ENCODE data around the gene XPR1.
"Not testable (repeated sequence)": the region's sequence is repeated elsewhere in the genome, so short reads cannot be mapped to it uniquely, and the experiment has no call there.

XPR1 gene

DNA sequence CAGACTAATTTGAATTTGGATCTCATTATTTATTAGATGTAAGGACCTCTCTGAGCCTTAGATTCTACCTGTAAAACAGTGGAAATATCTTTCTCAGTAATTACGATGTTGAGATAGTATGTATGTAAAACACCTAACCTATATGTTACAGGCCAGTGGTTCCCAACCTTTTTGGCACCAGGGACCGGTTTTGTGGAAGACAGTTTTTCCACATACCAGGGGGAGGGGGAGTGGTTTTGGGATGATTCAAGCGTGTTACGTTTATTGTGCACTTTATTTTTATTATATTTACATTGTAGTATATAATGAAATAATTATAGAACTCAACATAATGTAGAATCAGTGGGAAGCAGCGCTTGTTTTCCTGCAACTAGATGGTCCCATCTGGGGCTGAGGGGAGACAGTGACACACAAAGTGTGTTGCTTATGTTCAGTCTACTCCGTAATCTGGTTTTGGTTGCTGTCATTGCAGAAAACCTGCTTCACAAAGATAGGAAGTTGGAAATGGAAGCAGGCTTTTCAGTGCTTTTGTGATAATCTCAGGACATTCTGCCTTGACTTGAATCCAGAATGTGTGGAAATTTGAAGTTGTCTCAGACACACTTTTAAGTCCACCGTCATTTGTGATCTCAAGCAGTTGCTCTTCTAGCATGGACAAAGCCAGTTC lies 12.8 kb downstream of the XPR1 start:
- DNase-seq (ENCODE audit: low spot score): no peak

DNA sequence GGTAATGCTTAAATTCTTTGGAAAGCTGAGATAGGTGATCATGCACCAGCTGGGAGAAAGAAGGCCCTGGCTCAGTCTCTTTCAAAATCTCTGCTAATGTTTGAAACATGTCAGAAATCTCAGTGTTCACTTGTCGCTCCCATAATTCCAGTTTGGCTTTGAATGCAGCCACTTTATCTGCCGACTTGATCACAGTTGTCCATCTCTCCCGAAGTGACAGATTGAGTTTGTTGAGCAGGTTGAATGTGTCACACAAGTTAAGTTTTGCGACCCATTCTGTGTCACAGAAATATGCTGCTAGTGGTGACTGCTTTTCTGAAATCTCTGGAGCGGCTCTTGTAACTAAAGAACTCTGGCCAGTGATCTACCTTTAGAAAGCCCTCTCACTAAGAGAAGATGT lies 13.4 kb downstream of the XPR1 start:
- not testable (repeated sequence) for DNase-seq (ENCODE audit: low spot score)

DNA sequence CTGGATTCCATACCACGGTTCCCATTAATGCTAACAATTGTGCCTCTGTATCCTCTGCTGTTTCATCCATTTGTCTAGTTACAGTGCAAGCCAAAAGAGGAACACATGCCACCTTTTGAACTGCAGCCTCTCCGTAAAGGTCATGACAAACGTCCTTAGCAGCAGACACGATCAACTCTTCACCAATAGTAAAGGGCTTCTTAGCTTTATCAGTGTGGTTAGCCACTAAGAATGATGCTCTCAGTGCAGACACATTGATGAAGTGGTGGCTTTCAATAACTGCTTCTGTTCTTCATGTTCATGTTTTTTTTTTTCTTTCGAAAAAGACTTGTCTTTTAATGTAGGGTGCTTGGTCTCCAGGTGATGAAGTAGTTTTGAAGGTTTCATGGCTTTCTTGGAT lies 14.3 kb downstream of the XPR1 start:
- no peak for DNase-seq (ENCODE audit: low spot score)

DNA sequence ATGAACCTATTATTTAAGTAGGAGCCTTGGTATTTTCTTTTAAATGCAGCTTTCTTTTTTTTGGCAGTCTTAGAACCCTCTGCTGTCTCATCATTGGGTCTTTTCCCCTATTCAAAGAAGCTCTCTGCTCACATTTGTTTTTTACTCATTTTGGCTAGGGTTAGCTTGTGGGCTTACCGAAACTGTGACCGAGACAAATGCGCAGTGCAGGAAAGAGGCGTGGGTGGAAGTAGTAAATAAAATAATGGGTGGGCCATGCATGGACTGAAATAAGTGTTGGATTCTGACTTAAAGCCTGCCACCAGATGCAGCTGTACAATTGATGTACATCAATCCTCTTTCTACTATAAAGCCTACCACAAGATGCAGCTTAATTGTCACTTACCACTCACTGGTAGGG lies 14.7 kb downstream of the XPR1 start:
- no peak for DNase-seq (ENCODE audit: low spot score)

DNA sequence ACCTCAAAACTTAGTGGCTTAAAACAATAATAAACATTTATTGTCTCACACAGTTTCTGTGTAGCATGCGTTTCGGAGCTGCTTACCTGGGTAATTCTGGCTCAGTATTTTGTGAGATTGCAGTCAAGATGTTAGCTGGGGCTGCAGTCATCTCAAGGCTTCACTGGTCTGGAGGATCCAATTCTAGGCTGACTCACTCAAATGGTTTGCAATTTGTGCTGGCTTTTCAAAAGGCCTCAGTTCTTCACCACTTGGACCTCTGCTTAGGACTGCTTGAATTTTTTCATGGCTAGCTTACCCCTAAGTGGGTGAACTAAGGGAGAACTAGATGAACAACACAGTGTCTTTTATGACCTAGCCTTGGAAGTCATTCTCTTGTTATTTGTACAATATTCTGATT lies 21.0 kb downstream of the XPR1 start:
- DNase-seq (ENCODE audit: low spot score): no peak

DNA sequence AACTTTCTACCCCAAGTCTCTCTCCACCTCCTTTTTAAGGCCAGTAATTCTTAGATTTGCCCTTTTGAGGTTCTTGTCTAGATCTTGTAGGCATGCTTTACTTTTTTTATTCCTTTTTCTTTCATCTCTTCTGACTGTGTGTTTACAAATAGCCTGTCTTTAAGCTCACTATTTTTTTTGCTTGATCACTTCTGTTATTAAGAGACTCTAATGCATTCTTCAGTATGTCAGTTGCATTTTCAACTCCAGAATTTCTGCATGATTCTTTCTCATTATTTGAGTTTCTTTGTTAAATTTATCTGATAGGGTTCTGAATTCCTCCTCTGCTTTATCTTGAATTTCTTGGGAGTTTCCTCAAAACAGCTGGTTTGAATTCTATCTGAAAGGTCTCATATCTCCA lies 30.9 kb downstream of the XPR1 start:
- DNase-seq (ENCODE audit: low spot score): no peak

DNA sequence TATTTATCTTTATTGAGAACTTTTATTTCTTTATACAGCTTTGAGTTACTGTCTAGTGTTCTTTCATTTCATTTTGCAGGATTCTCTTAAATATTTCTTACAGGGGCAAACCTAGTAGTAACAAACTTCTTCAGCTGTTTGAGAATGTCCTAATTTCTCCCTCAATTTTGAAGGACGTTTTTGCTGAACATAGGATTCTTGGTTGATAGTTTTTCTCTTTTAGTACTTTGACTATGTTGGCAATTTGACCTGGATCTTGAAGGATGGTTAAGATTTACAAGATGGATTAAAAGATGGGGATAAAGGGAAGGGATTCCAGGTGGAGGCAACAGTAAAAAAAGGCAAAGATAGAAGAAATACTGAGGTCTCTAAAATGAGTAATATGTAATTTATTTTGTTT lies 38.9 kb downstream of the XPR1 start:
- no peak for DNase-seq (ENCODE audit: low spot score)

DNA sequence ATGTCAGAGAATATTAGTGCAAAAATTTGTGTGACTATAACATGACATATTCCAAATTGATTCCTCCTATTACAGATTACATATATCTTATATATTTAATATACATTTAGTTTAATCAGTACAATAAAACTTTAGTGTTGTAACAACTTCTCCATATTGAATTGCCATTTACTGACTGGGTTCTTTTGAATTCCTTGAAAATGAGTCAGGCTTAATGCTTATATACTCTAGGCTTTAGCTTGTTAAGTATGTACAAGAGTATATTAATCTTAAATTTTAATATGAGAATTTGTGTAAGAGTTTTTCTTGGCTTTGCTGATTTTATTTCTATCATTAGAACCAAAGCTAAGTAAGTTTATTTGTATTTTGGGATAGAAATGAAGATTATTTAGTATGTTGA lies 40.3 kb downstream of the XPR1 start:
- no peak for DNase-seq (ENCODE audit: low spot score)

DNA sequence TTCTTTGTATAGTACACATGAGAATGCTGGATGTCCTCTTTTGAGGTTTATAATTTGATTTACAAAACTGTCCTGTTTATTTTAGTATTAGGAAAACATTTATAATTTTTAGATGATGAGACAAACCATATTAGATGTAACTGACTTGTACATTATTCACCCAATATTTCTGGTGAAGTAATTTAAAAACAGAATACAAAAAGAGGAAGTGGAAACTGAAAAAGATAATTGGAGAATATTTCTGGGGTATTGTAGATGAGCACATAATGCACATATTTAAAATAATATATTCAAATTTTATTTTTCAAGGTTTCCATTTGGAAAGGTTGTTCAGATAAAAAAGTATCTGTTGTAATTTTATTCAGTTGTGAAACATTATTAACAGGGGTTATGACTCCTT lies 40.7 kb downstream of the XPR1 start:
- DNase-seq (ENCODE audit: low spot score): no peak

DNA sequence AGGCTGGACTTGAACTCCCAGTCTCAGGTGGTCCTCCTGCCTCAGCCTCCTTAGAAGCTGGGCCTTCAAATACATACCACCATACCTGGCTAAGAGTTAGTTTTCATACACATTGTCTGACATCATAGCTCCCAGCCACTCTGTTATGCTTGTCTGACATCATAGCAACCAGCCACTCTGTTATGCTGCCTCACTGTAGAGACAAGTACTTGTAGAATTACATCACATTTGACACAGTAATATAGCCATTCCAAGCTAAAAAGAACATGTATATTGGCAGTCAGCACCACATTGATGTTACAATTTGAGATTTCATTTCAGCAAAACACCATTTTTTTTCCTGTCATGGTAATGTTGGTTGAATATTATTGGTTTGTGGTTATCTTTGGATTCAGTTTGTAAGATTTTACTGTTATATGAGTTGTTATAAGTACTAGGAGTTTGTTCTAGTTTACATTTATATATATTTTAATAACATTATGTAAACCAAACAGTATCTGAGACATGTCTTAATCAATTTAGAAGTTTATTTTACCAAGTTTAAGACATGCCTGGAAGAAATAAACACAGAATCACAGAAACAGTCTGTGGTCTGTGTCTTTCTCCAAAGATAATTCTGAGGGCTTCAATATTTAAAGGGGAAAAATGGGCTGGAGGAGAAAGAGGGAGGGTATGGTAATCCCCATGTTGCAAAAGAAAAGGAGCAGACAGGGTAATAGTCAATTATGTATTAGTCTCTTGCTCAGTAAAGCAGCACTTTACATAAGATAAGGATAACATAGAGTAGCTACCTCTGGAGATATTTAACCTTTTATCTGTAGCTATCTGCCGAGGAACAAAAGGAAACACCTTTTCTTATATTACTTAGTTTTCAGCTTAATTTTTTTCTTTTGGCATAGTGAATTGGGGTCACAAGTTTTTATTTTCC lies 43.0 kb downstream of the XPR1 start:
- no peak for DNase-seq (ENCODE audit: low spot score)

DNA sequence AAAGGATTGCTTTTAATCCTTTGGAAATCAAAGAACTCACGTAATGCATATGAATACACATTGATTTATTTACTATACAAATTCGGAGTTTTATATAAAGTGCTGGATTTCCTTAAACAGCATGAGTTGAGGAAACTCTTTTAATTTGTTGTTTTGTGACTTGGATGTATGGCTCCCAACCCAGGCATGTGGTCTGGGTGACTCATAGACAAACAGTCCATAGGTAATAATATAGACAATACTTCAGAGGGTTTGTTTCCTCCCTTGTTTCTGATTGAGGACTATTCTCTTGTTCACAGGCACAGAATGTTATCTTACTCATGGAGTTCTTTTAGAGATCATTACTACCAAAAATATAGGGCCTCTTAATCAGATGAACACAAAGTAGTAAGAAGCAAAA lies 43.8 kb downstream of the XPR1 start:
- no peak for DNase-seq (ENCODE audit: low spot score)

DNA sequence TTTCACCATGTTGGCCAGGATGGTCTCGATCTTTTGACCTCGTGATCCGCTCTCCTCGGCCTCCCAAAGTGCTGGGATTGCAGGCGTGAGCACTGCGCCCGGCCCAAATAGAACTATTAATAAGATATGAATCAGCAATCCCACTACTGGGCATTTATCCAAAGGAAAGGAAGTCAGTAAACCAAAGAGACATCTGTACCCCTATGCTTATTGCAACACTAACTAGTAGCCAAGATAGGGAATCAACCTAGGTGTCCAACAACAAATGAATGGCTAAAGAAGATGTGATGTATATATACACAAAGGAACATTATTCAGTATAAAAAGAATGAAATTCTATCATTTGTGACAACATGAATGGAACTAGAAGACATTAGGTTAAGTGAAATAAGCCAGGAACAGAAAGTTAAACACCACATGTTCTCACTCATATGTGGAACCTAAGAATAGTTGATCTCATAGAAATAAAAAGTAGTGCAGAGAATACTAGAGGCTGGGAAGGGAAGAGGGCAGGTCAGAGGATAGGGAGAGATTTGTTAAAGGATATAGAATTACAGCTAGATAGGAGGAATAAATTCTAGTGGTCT lies 48.8 kb downstream of the XPR1 start:
- DNase-seq (ENCODE audit: low spot score): no peak

DNA sequence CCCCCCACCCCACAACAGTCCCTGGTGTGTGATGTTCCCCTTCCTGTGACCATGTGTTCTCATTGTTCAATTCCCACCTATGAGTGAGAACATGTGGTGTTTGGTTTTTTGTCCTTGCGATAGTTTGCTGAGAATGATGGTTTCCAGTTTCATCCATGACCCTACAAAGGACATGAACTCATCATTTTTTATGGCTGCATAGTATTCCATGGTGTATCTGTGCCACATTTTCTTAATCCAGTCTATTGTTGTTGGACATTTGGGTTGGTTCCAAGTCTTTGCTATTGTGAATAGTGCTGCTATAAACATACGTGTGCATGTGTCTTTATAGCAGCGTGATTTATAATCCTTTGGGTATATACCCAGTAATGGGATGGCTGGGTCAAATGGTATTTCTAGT lies 51.3 kb downstream of the XPR1 start:
- DNase-seq (ENCODE audit: low spot score): not testable (repeated sequence)

DNA sequence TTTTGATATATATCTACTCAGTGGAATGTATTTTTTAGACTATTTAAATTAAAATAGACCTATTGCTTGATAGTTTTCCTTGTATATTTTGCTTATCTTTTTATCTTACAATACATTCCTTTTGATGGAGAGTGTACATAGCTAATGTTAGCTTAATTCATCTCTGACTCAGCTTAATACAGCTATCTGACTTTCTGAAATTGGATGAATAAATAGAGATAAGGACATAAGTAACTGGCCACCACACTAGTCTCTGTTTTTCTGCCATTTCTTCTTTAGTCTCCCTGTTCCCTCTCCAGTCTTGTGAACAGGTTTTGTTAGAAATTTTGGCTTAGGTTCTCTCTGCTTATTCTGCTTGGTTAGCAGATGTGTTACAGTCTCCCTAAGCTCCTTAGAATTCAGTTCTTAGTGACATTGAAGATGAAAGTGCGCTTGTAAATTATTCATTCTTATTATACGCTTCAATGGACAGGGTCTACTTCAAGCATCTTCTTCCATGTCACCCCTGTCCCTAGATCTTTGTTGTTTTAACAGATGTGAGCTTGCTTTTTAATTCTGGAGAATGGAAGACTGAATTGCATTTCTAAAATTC lies 59.6 kb downstream of the XPR1 start:
- no peak for DNase-seq (ENCODE audit: low spot score)

DNA sequence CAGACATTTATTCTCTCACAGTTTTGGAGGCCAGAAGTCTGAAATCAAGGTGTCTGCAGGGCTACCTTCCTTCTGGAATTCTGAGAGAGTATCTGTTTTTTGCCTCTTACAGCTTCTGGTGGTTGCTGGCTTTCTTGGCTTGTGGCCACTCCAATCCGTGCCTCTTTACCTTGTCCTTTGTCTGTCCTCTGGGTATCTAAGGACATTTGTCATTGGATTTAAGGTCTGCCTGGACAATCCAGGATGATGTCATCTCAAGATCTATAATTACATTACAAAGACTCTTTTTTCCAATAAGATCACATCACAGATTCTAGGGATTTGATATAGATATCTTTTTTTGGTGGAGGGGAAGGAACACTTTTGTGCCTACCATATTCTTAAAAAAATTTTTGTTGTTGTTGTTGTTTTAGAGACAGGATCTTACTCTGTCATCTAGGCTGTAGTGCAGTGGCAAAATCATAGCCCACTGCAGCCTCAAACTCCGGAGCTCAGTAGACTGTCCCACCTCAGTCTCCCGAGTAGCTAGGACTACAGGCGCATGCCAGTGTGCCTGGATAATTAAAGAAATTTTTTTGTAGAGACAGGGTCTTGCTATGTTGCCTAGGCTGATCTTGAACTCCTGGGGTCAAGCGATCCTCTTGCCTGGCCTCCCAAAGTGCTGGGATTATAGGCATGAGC lies 61.9 kb downstream of the XPR1 start:
- no peak for DNase-seq (ENCODE audit: low spot score)

DNA sequence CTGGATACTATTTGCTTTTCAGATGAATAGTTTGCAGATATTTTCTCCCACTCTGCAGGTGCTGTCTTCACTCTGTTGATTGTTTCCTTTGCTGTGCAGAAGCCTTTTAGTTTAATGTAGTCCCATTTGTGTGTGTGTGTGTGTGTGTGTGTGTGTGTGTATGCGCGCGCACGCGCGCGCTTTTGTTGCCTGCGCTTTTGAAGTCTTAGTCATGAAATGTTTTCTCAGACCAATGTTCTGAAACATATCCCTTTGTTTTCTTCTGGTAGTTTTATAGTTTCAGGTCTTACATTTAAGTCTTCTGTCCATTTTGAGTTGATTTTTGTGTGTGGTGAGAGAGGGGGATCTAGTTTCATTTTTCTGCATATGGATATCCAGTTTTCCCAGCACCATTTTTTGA lies 63.5 kb downstream of the XPR1 start:
- no peak for DNase-seq (ENCODE audit: low spot score)

DNA sequence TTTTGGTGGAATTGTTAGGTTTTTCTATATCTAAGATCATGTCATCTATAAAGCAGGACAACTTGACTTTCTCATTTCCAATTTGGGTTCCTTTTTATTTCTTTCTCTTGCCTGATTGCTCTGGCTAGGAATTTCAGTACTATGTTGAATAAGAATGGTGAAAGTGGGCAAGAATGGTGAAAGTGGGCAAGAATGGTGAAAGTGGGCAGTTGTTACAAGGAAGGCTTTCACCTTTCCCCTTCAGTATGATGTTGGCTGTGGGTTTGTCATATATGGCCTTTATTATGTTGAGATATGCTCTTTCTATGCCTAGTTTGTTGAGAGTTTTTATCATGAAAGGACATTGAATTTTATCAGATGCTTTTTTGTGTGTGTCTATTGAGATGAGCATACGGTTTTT lies 64.5 kb downstream of the XPR1 start:
- DNase-seq (ENCODE audit: low spot score): no peak

DNA sequence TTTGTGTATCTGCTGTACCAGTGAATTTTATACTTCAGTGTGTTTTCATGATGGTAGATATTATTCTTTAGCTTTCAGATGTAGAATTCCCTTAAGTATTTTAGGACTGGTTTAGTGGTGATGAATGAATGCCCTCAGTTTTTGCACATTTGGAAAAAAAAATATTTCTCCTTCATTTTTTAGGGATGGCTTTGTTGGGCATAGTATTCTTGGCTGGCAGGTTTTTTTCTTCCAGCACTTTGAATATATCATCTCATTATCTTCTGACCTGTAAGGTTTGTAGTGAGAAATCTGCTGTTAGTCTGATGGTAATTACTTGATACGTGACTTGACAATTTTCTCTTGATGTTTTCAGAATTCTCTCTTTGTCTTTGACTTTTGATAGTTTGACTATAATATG lies 66.8 kb downstream of the XPR1 start:
- DNase-seq (ENCODE audit: low spot score): no peak

DNA sequence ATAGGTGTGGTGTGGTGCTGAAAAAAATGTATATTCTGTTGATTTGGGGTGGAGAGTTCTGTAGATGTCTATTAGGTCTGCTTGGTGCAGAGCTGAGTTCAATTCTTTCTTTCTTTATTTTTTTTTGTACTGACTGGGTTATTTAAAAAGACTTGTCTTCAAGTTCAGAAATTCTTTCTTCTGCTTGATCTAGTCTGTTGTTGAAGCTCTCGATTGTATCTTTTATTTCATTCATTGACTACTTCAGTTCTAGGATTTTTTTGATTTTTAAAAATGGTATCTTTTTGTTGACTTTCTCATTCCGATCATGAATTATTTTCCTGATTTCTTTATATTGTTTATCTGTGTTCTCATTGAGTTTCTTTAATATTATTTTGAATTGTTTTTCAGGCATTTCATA lies 70.6 kb downstream of the XPR1 start:
- not testable (repeated sequence) for DNase-seq (ENCODE audit: low spot score)

DNA sequence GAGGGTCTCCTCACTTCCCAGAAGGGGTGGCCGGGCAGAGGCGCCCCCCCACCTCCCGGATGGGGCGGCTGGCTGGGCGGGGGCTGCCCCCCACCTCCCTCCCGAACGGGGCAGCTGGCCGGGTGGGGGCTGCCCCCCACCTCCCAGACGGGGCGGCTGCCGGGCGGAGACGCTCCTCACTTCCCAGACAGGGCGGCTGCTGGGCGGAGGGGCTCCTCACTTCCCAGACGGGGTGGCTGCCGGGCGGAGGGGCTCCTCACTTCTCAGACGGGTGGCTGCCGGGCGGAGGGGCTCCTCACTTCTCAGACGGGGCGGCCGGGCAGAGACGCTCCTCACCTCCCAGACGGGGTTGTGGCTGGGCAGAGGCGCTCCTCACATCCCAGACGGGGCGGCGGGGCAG lies 78.9 kb downstream of the XPR1 start:
- not testable (repeated sequence) for DNase-seq (ENCODE audit: low spot score)

DNA sequence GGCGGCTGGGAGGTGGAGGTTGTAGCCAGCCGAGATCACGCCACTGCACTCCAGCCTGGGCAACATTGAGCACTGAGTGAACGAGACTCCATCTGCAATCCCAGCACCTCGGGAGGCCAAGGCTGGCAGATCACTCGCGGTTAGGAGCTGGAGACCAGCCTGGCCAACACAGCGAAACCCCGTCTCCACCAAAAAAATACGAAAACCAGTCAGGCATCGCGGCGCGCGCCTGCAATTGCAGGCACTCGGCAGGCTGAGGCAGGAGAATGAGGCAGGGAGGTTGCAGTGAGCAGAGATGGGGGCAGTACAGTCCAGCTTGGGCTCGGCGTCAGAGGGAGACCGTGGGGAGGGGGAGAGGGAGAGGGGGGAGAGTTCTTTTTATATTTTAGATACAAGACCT lies 79.4 kb downstream of the XPR1 start:
- DNase-seq (ENCODE audit: low spot score): not testable (repeated sequence)

DNA sequence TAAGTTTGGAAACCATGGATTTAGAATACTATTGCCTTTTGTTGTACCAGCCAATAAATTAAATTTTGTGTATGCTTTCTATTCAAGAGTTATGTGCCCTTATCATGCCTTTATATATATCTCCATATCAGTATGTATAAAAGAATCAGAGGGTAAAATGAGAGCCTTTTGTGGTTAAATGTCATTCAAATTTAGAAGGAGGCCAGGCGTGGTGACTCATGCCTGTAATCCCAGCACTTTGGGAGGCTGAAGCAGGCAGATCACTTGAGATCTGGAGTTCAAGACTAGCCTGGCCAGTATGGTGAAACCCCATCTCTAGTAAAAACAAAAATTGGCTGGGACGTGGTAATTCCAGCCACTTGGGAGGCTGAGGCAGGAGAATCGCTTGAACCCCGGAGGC lies 88.9 kb downstream of the XPR1 start:
- DNase-seq (ENCODE audit: low spot score): no peak

Measured in CD4-positive, alpha-beta T cell treated with Interleukin-6 at 100 ng/mL for 8 hours (primary cell).